Stomach (tissue), 4 donors: ENCODE results near the gene ADD1.

ENCODE experiments used
- EP300 ChIP-seq: sonication (generic); formaldehyde crosslinking; IDR thresholded peaks from one replicate; pipeline ENCODE4 v1.6.1; 2017; ENCODE audit warnings: antibody characterized with exemption
- POLR2AphosphoS5 ChIP-seq, 3 donors: sonication (generic); formaldehyde crosslinking; IDR thresholded peaks; one replicate each; pipeline ENCODE4 v1.6.1; 2016; ENCODE audit warnings: antibody characterized with exemption in 3 of 3
- TF ChIP-seq, protein P1 (sequence below), 7 experiments: fragments of 450-650 bp in 4 of 7; fragments of 200-600 bp in 3 of 7; sonication (generic) in 3 of 7; IDR thresholded peaks; one replicate each; pipeline ENCODE4 v1.5.1; 2016 to 2019; ENCODE audit warnings: antibody characterized with exemption in 7 of 7, control low read depth in 2 of 7, mild to moderate bottlenecking in 1 of 7

GRCh38 chr4:2823671-2824328 lies 19.8 kb upstream of the ADD1 start:
- TF ChIP-seq, protein P1, sequence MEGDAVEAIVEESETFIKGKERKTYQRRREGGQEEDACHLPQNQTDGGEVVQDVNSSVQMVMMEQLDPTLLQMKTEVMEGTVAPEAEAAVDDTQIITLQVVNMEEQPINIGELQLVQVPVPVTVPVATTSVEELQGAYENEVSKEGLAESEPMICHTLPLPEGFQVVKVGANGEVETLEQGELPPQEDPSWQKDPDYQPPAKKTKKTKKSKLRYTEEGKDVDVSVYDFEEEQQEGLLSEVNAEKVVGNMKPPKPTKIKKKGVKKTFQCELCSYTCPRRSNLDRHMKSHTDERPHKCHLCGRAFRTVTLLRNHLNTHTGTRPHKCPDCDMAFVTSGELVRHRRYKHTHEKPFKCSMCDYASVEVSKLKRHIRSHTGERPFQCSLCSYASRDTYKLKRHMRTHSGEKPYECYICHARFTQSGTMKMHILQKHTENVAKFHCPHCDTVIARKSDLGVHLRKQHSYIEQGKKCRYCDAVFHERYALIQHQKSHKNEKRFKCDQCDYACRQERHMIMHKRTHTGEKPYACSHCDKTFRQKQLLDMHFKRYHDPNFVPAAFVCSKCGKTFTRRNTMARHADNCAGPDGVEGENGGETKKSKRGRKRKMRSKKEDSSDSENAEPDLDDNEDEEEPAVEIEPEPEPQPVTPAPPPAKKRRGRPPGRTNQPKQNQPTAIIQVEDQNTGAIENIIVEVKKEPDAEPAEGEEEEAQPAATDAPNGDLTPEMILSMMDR (IDR thresholded peaks at IDR 0.05) = no peak
- no peak for TF ChIP-seq EP300
- TF ChIP-seq POLR2AphosphoS5 (IDR thresholded peaks at IDR 0.05) = no peak
